Ramos (cell line): ENCODE results near the gene ZNF468.
"Not testable (repeated sequence)": the region's sequence is repeated elsewhere in the genome, so short reads cannot be mapped to it uniquely, and the experiment has no call there.

Experiments used
- in situ Hi-C: fragments of 300-500 bp; cut with MboI; formaldehyde crosslinking; loops from one replicate; pipeline ENCODE4 v1.14.3; 2022; ENCODE audit warnings: low sequenced_read_pairs; ENCODE audit not compliant: unreplicated experiment

Gene ZNF468

GRCh38 chr19:52833541-52833940, 23.9 kb downstream of the ZNF468 start:
- in situ Hi-C loops, result not testable (repeated sequence)

GRCh38 chr19:52829866-52830265, 27.6 kb downstream of the ZNF468 start:
- in situ Hi-C loops, result not testable (repeated sequence)

GRCh38 chr19:52825765-52826164, 31.7 kb downstream of the ZNF468 start:
- in situ Hi-C loops, result no loop called here

GRCh38 chr19:52823676-52824075, 33.7 kb downstream of the ZNF468 start:
- in situ Hi-C loops, result no loop called here

- in situ Hi-C loops, result not testable (repeated sequence)
Measured at GRCh38 chr19:52821204-52821960, 36.0 kb downstream of the ZNF468 start, which contains the start of gene ZNF28. Gene ZNF28, minus strand, starts transcription at chr19:52821633. Its CDS starts 3,675 bp downstream, at chr19:52817958.

- in situ Hi-C loops, result not testable (repeated sequence)
Measured at GRCh38 chr19:52820472-52821203, 36.8 kb downstream of the ZNF468 start.

GRCh38 chr19:52809801-52810200, 47.6 kb downstream of the ZNF468 start:
- in situ Hi-C loops, result no loop called here

GRCh38 chr19:52799950-52800640, 57.3 kb downstream of the ZNF468 start:
- in situ Hi-C loops, result not testable (repeated sequence)

- in situ Hi-C loops, result no loop called here
Measured at GRCh38 chr19:52789440-52789839, 68.0 kb downstream of the ZNF468 start.
